Vagina (tissue), 2 donors: Measurements from ENCODE around the gene SIGLEC14. TPM values are rescaled to one million over a fixed set of nuclear protein-coding genes. Genes with fewer than 3 reads are reported as not detected.
"Not testable (repeated sequence)": the region's sequence is repeated elsewhere in the genome, so short reads cannot be mapped to it uniquely, and the experiment has no call there.

Experiments used
- DNase-seq, 2 donors: peaks; one replicate each; pipeline ENCODE4 v3.0.0-alpha.2; 2017; ENCODE audit errors: extremely low spot score in 2 of 2
- H3K27ac ChIP-seq: fragments of 200-600 bp; sonication (generic); one replicate; pipeline ENCODE4 v1.5.1; 2019
- H3K27me3 ChIP-seq: fragments of 200-600 bp; sonication (generic); one replicate; pipeline ENCODE4 v1.5.1; 2019
- H3K36me3 ChIP-seq, 2 donors: fragments of 200-600 bp; sonication (generic); one replicate each; pipeline ENCODE4 v1.5.1; 2017 to 2019
- H3K4me1 ChIP-seq: fragments of 200-600 bp; sonication (generic); one replicate; pipeline ENCODE4 v1.5.1; 2019
- H3K4me3 ChIP-seq, 2 donors: fragments of 200-600 bp; sonication (generic); 1 replicate in 1 of 2; 2 replicates in 1 of 2; pipeline ENCODE4 v1.5.1; 2016 to 2019
- H3K9me3 ChIP-seq: fragments of 200-600 bp; sonication (generic); one replicate; pipeline ENCODE4 v1.5.1; 2019
- CTCF ChIP-seq, 3 experiments: fragments of 450-650 bp in 2 of 3; fragments of 200-600 bp in 1 of 3; sonication (generic) in 1 of 3; IDR thresholded peaks; one replicate each; pipeline ENCODE4 v1.5.1; 2017 to 2019; ENCODE audit warnings: antibody characterized with exemption in 3 of 3, mild to moderate bottlenecking in 2 of 3, moderate library complexity in 2 of 3
- POLR2A ChIP-seq, 2 donors: fragments of 450-650 bp; IDR thresholded peaks; one replicate each; pipeline ENCODE4 v1.6.1; 2017; ENCODE audit warnings: antibody characterized with exemption in 2 of 2, mild to moderate bottlenecking in 2 of 2, moderate library complexity in 2 of 2
- POLR2AphosphoS5 ChIP-seq, 2 donors: sonication (generic); formaldehyde crosslinking; IDR thresholded peaks; one replicate each; pipeline ENCODE4 v1.9.0; 2017; ENCODE audit warnings: antibody characterized with exemption in 2 of 2, mild to moderate bottlenecking in 2 of 2, low read depth in 1 of 2; ENCODE audit not compliant: insufficient read depth in 1 of 2
- intact Hi-C: fragments of 100-400 bp; cut with DNase I; formaldehyde crosslinking; loops from one replicate; pipeline ENCODE4 v1.15.1; 2023
- total RNA-seq: library from RNA; depleted of rRNA; stranded (reverse); fragments of >200 nt; gene quantifications from one replicate; pipeline ENCODE4 v1.2.3, GENCODE V29; 2016

Gene SIGLEC14
- total RNA-seq, 1 donor from 2014 or later = not detected

GRCh38 chr19:51632126-51632525, 14.5 kb downstream of the SIGLEC14 start:
- Histone ChIP-seq H3K27ac (no peak overlapping the region), H3K4me1 (no peaks in the 10 kb centered on the region), H3K4me3 (no peak overlapping the region), H3K27me3 (no peaks in the 10 kb centered on the region), H3K36me3 (no peaks in the 10 kb centered on the region), H3K9me3 (no peaks in the 10 kb centered on the region)
- DNase-seq = no peak
- TF ChIP-seq CTCF (IDR thresholded peaks at IDR 0.05) = no peak
- TF ChIP-seq POLR2A (IDR thresholded peaks at IDR 0.05) = no peak
- no peak for TF ChIP-seq POLR2AphosphoS5 (IDR thresholded peaks at IDR 0.05; ENCODE audit: insufficient read depth in 1 of 2, low read depth in 1 of 2)
- intact Hi-C loops = no loop called here

GRCh38 chr19:51630315-51630714, 16.3 kb downstream of the SIGLEC14 start, which contains the start of gene SIGLEC5:
Gene SIGLEC5, minus strand, starts transcription at chr19:51630401. Its CDS starts 66 bp downstream, at chr19:51630335.
- DNase-seq, intact Hi-C loops, H3K4me1 ChIP-seq, H3K9me3 ChIP-seq, H3K27me3 ChIP-seq, H3K36me3 ChIP-seq, H3K27ac ChIP-seq, H3K4me3 ChIP-seq: not testable (repeated sequence)

GRCh38 chr19:51628153-51628939, 18.3 kb downstream of the SIGLEC14 start:
- TF ChIP-seq POLR2A (IDR thresholded peaks at IDR 0.05) (no peak), POLR2AphosphoS5 (IDR thresholded peaks at IDR 0.05; ENCODE audit: insufficient read depth in 1 of 2, low read depth in 1 of 2) (no peak), CTCF (IDR thresholded peaks at IDR 0.05) (no peak)
- Histone ChIP-seq H3K4me1 (no peaks in the 10 kb centered on the region), H3K36me3 (no peaks in the 10 kb centered on the region), H3K9me3 (no peaks in the 10 kb centered on the region), H3K27ac (no peak overlapping the region), H3K27me3 (no peaks in the 10 kb centered on the region), H3K4me3 (no peak overlapping the region)
- intact Hi-C loops = no loop called here
- DNase-seq = no peak

- TF ChIP-seq CTCF (IDR thresholded peaks at IDR 0.05) (no peak), POLR2AphosphoS5 (IDR thresholded peaks at IDR 0.05; ENCODE audit: insufficient read depth in 1 of 2, low read depth in 1 of 2) (no peak), POLR2A (IDR thresholded peaks at IDR 0.05) (no peak)
- H3K27me3 ChIP-seq = no peaks in the 10 kb centered on the region
Observed at GRCh38 chr19:51627491-51628138, 19.0 kb downstream of the SIGLEC14 start.

GRCh38 chr19:51626675-51627074, 19.9 kb downstream of the SIGLEC14 start:
- no peak for TF ChIP-seq CTCF (IDR thresholded peaks at IDR 0.05)
- TF ChIP-seq POLR2A (IDR thresholded peaks at IDR 0.05) = no peak
- no peak for TF ChIP-seq POLR2AphosphoS5 (IDR thresholded peaks at IDR 0.05; ENCODE audit: insufficient read depth in 1 of 2, low read depth in 1 of 2)
- H3K36me3 ChIP-seq = no peaks in the 10 kb centered on the region
- no peak overlapping the region for H3K27ac ChIP-seq
- intact Hi-C loops = no loop called here
- DNase-seq = no peak
- no peaks in the 10 kb centered on the region for H3K4me1 ChIP-seq
- H3K4me3 ChIP-seq = no peak overlapping the region
- no peaks in the 10 kb centered on the region for H3K27me3 ChIP-seq
- no peaks in the 10 kb centered on the region for H3K9me3 ChIP-seq

More at GRCh38 chr19:51627491-51628138, 19.0 kb downstream of the SIGLEC14 start:
- H3K4me3 ChIP-seq = no peak overlapping the region
- peak in 1 of 2 donors; percentile 44 for DNase-seq
- no peaks in the 10 kb centered on the region for H3K9me3 ChIP-seq
- no peak overlapping the region for H3K27ac ChIP-seq
- intact Hi-C loops = no loop called here
- H3K36me3 ChIP-seq = no peaks in the 10 kb centered on the region
- H3K4me1 ChIP-seq = no peaks in the 10 kb centered on the region
